Left lung (tissue), 10 donors: ENCODE results near the gene NFIX. TPM values are rescaled to one million over a fixed set of nuclear protein-coding genes. Genes with fewer than 3 reads are reported as not detected.

Experiments used
- ATAC-seq: fragments of 200-7000 bp; cut with Tn5 transposase; one replicate; pipeline ENCODE4 v1.9.1; 2020; ENCODE audit warnings: moderate library complexity
- DNase-seq, 4 donors: peaks; one replicate each; pipeline ENCODE4 v3.0.0-alpha.2; 2013 to 2020
- H3K27ac ChIP-seq, 2 donors: fragments of 200-600 bp; sonication (generic) in 1 of 2; one replicate each; pipeline versions ENCODE4 v1.5.0 to v1.8.0; 2020 to 2021
- H3K27me3 ChIP-seq, 2 donors: fragments of 200-600 bp; sonication (generic) in 1 of 2; one replicate each; pipeline versions ENCODE4 v1.5.0 to v1.8.0; 2020 to 2021
- H3K36me3 ChIP-seq, 2 donors: fragments of 200-600 bp; sonication (generic) in 1 of 2; one replicate each; pipeline versions ENCODE4 v1.5.0 to v1.8.0; 2020 to 2021
- H3K4me1 ChIP-seq, 2 donors: fragments of 200-600 bp; one replicate each; pipeline ENCODE4 v1.8.0; 2021
- H3K4me3 ChIP-seq, 2 donors: fragments of 200-600 bp; sonication (generic) in 1 of 2; one replicate each; pipeline versions ENCODE4 v1.5.0 to v1.8.0; 2020 to 2021; ENCODE audit warnings: mild to moderate bottlenecking in 1 of 2
- H3K9me3 ChIP-seq, 2 donors: fragments of 200-600 bp; sonication (generic) in 1 of 2; one replicate each; pipeline versions ENCODE4 v1.5.0 to v1.8.0; 2020 to 2021
- intact Hi-C, 2 donors: fragments of 100-400 bp; cut with DNase I; formaldehyde crosslinking; loops; one replicate each; pipeline versions ENCODE4 v1.11.2 to v1.14.2; 2022
- polyA plus RNA-seq, 6 donors: library from polyadenylated mRNA; unstranded; fragments of 120-200 nt; gene quantifications; one replicate each; pipeline ENCODE4 v1.2.1, GENCODE V29; 2013; ENCODE audit not compliant: insufficient read length in 6 of 6
- total RNA-seq, 2 donors: library from RNA; stranded (reverse); fragmentation: NEBNext Ultra II Directional; extraction: Animal tissue kit (Norgen Biotek cat#: 25700); gene quantifications; one replicate each; pipeline ENCODE4 v1.2.1, GENCODE V29; 2021
- TF ChIP-seq, protein P1 (sequence below), 2 donors: fragments of 200-600 bp; sonication (generic) in 1 of 2; IDR thresholded peaks; one replicate each; pipeline versions ENCODE4 v1.5.0 to v1.8.0; 2021; ENCODE audit warnings: antibody characterized with exemption in 2 of 2
- donor health status: DM: no; HTN: yes; CAD: no.
- donor health status: DM: no; HTN: no; CAD: no.

Gene NFIX
- total and polyA plus RNA-seq, 8 donors: 92.6 to 237 (median 123) TPM

DNA sequence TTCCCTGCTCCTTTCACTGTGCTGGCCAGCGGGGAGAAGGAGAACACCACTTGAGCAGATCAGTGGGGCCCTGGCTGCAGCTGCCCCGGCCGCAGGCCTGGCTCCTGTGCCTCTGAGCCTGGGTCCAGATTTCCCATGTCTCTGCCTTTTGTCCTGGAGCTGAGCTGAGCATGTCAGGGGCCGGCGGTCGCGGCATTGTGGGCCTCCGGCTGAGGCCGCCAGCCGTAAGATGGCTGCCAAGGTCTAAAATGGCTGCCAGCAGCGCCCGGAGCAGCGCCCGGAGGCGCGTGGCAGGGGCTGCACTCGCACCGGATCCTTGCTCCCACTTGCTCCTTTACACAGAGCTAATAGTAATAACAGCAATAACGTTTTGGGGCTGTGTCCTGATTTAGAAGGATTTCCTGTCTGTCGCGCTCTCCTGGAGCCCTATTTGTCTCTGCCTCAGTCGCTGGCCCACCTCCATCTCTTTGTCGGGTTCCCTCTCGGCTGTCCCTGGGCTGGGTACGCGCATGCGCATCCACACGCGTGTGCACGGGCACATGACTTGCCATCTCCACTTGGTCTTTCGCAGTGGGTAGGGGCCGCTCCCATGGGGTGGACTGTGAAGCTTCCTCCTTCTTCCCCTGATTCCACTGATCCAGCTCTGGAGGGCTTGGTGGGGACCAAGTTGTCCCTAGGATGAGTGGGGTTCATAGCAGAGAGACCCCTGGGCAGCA is 75.3 kb downstream of the NFIX start:
- DNase-seq: no peak
- H3K36me3 ChIP-seq: peaks cover 0 to 13% of the 10 kb centered on the region in 2 donors
- no peaks in the 10 kb centered on the region for H3K27me3 ChIP-seq
- intact Hi-C loops: no loop called here
- no peak for ATAC-seq
- H3K4me3 ChIP-seq: no peak overlapping the region
- H3K4me1 ChIP-seq: peaks cover 0 to 19% of the 10 kb centered on the region in 2 donors
- H3K9me3 ChIP-seq: no peaks in the 10 kb centered on the region
- TF ChIP-seq, protein P1, sequence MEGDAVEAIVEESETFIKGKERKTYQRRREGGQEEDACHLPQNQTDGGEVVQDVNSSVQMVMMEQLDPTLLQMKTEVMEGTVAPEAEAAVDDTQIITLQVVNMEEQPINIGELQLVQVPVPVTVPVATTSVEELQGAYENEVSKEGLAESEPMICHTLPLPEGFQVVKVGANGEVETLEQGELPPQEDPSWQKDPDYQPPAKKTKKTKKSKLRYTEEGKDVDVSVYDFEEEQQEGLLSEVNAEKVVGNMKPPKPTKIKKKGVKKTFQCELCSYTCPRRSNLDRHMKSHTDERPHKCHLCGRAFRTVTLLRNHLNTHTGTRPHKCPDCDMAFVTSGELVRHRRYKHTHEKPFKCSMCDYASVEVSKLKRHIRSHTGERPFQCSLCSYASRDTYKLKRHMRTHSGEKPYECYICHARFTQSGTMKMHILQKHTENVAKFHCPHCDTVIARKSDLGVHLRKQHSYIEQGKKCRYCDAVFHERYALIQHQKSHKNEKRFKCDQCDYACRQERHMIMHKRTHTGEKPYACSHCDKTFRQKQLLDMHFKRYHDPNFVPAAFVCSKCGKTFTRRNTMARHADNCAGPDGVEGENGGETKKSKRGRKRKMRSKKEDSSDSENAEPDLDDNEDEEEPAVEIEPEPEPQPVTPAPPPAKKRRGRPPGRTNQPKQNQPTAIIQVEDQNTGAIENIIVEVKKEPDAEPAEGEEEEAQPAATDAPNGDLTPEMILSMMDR (IDR thresholded peaks at IDR 0.05): no peak
- H3K27ac ChIP-seq: peak overlapping the region in 1 of 2 donors; percentile 18

DNA sequence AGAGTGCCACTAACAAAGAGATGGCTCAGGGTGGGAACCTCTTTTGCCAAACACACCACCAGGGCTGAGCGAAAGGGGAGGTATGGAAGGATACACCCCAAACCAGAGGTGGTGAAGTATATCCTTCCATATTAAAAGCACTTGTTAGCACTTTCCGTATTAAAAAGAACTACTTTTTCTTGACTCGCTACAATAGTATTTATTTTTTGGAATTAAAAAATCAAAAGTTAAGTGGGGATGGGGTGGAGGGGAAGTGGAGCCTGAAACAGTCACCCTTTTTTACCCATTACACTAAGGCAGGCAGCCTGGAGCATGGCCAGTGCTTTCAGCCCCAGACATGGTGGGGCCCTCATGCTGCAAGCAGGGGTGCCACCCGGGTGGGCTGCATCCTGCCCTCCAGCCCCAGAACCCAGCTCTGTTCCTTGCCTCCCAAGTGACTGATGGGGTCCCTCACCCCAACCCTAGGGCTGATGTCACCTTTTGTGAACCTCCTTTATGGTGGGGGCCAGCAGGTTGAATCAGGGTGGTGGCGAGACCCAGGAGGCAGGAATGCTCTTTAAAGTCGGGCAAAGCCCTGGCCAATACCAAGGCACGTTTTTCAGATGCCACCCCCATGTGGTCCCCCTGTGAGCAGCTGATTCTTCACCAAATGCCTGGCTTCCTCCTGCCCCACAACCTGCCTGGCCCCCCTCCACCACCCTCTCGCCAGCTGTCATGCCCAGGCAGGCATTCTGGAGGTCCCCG is 76.3 kb downstream of the NFIX start:
- Histone ChIP-seq H3K36me3 (peaks cover 0 to 23% of the 10 kb centered on the region in 2 donors), H3K9me3 (no peaks in the 10 kb centered on the region), H3K27me3 (no peaks in the 10 kb centered on the region), H3K4me3 (no peak overlapping the region), H3K4me1 (peaks cover 0 to 19% of the 10 kb centered on the region in 2 donors), H3K27ac (no peak overlapping the region)
- DNase-seq (no peak), ATAC-seq (no peak)
- intact Hi-C loops: no loop called here
- TF ChIP-seq, protein P1 (IDR thresholded peaks at IDR 0.05): no peak

DNA sequence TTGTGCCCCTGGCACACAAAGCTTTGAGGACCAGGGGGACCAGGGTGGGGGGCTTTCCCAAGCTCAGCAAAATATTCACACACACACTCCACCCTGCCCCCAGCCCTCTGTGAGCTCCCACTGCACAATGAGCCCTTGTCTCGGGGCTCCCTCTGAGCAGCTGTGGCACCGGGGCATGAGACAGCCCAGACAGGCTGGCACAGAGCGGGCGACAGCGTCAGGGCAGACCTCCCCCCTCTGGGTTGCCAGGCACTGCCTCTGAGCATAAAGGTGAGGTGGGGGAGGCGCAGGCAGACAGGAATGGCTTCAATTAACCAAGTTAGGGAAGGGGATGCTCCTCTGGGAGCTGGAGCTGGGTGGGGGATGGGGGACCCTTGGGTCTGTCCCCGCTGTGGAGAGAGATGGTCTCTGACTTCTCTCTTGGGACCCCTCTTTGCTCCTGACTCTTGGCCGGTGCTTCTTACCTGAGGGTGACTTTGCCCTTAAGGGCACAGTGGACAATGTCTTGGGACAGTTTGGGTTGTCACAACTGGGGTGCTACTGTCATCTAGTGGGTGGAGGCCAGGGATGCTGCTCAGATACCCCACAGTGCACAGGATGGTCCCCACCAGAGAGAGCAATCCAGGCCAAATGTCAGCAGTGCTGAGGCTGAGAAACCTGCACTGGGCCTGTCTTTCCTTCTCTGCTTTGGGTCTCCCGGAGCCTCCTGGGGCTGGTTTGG is 77.1 kb downstream of the NFIX start:
- intact Hi-C loops: no loop called here

DNA sequence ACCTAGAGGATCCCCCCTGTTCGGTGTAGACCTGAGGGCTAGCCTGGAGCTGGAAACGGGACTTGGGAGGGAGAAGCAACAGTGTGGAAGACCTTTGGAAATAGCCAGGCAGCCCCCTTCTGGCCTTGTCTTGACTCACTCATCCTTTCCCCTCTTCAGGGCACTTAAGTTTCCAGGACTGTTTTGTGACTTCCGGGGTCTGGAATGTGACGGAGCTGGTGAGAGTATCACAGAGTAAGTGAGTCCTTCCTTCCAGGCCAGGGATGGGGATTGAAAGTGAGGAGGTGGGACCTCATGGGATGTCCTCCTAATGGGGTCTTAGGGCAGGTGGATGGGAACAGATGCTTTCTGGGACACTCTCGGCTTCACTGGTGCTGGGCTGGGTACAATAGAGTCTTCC is 78.0 kb downstream of the NFIX start:
- ATAC-seq (no peak), DNase-seq (no peak)
- TF ChIP-seq, protein P1 (IDR thresholded peaks at IDR 0.05): no peak
- H3K27me3 ChIP-seq: no peaks in the 10 kb centered on the region
- peaks cover 4 to 20% of the 10 kb centered on the region in 2 donors for H3K4me1 ChIP-seq
- no peaks in the 10 kb centered on the region for H3K9me3 ChIP-seq
- no peak overlapping the region for H3K4me3 ChIP-seq
- peaks cover 0 to 28% of the 10 kb centered on the region in 2 donors for H3K36me3 ChIP-seq
- H3K27ac ChIP-seq: no peak overlapping the region
- intact Hi-C loops: no loop called here

More for the DNA sequence above, 77.1 kb downstream of the NFIX start:
- no peaks in the 10 kb centered on the region for H3K9me3 ChIP-seq
- DNase-seq (no peak), ATAC-seq (no peak)
- peaks cover 0 to 28% of the 10 kb centered on the region in 2 donors for H3K36me3 ChIP-seq
- H3K27me3 ChIP-seq: no peaks in the 10 kb centered on the region
- H3K4me1 ChIP-seq: peaks cover 0 to 22% of the 10 kb centered on the region in 2 donors
- H3K4me3 ChIP-seq: no peak overlapping the region
- TF ChIP-seq, protein P1 (IDR thresholded peaks at IDR 0.05): no peak
- H3K27ac ChIP-seq: no peak overlapping the region

DNA sequence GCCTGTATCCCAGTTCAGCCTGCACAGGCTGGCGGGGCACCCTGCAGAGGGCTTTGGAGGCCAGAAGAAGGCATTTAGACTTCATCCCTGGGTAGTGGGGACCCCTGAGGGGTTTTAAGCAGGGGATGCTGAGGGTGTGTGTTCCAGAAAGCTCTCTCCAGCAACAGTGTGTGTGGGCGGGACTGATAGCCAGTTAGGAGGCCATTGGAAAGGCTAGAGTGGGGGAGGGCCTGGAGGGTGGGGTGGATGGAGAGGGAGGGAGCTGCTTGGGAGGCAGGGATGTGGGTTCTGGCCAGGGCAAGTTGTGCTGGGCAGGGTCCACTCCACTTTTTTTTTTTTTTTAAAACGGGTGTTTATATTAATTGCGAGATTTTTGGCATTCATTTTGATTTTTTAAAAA is 79.1 kb downstream of the NFIX start:
- DNase-seq: no peak
- Histone ChIP-seq H3K27ac (no peak overlapping the region), H3K4me1 (peaks cover 14 to 26% of the 10 kb centered on the region in 2 donors), H3K36me3 (peaks cover 0 to 28% of the 10 kb centered on the region in 2 donors), H3K27me3 (no peaks in the 10 kb centered on the region), H3K9me3 (no peaks in the 10 kb centered on the region), H3K4me3 (no peak overlapping the region)
- TF ChIP-seq, protein P1 (IDR thresholded peaks at IDR 0.05): no peak
- ATAC-seq: no peak
- intact Hi-C loops: no loop called here
